DOHH2 (cell line): ENCODE results near the gene AP1G2.

Experiments used
- H3F3A ChIP-seq: fragments of 200-600 bp; sonication (generic), shearing (Covaris generic); 2 replicates; pipeline ENCODE4 v1.6.0; 2016; ENCODE audit warnings: antibody characterized with exemption, mild to moderate bottlenecking; ENCODE audit not compliant: control insufficient read depth, insufficient read depth
- H3K27ac ChIP-seq: fragments of 200-600 bp; sonication (generic); 2 replicates; pipeline ENCODE4 v1.5.1; 2014; ENCODE audit warnings: low read depth, mild to moderate bottlenecking, low read length, moderate library complexity
- H3K27me3 ChIP-seq: fragments of 200-600 bp; sonication (generic); 2 replicates; pipeline ENCODE4 v1.6.1; 2014; ENCODE audit warnings: mild to moderate bottlenecking, low read length, mixed read lengths; ENCODE audit not compliant: control insufficient read depth
- H3K36me3 ChIP-seq: fragments of 200-600 bp; sonication (generic); 2 replicates; pipeline ENCODE4 v1.6.1; 2014; ENCODE audit warnings: mild to moderate bottlenecking, low read length, moderate library complexity, mixed read lengths; ENCODE audit not compliant: control insufficient read depth
- H3K4me1 ChIP-seq: fragments of 200-600 bp; sonication (generic); 2 replicates; pipeline ENCODE4 v1.6.1; 2014; ENCODE audit warnings: mild to moderate bottlenecking, low read length, mixed read lengths; ENCODE audit not compliant: control insufficient read depth
- H3K4me2 ChIP-seq: fragments of 200-600 bp; sonication (generic); 2 replicates; pipeline ENCODE4 v1.6.0; 2014; ENCODE audit warnings: mild to moderate bottlenecking, low read length, moderate library complexity
- H3K4me3 ChIP-seq: fragments of 200-600 bp; sonication (generic); 2 replicates; pipeline ENCODE4 v1.5.1; 2014; ENCODE audit warnings: mild to moderate bottlenecking, low read length, mixed read lengths
- H3K79me2 ChIP-seq: fragments of 200-600 bp; sonication (generic); 2 replicates; pipeline ENCODE4 v1.6.1; 2014; ENCODE audit warnings: mild to moderate bottlenecking, low read length, mixed read lengths; ENCODE audit not compliant: control insufficient read depth
- H3K9me2 ChIP-seq: fragments of 200-600 bp; sonication (generic); replicated peaks from 2 replicates; pipeline ENCODE4 v1.6.1; 2014; ENCODE audit warnings: mild to moderate bottlenecking, low read length, mixed read lengths; ENCODE audit not compliant: control insufficient read depth
- H3K9me3 ChIP-seq: fragments of 200-600 bp; sonication (generic); 2 replicates; pipeline ENCODE4 v1.6.1; 2014; ENCODE audit warnings: antibody characterized with exemption, low read length, mixed read lengths; ENCODE audit not compliant: control insufficient read depth, insufficient read depth
- H4K20me1 ChIP-seq: fragments of 200-600 bp; sonication (generic); 2 replicates; pipeline ENCODE4 v1.6.0; 2014; ENCODE audit warnings: low read depth, mild to moderate bottlenecking, antibody characterized with exemption, low read length, moderate library complexity; ENCODE audit not compliant: control insufficient read depth, insufficient read depth
- EZH2phosphoT487 ChIP-seq: fragments of 200-600 bp; sonication (generic); IDR thresholded peaks from 2 replicates; pipeline ENCODE4 v1.6.1; 2017; ENCODE audit warnings: borderline replicate concordance, mild to moderate bottlenecking, antibody characterized with exemption, low read length, moderate library complexity, mixed read lengths
- TF ChIP-seq, protein P1 (sequence below): fragments of 200-600 bp; sonication (generic); IDR thresholded peaks from one replicate; pipeline ENCODE4 v1.5.1; 2014; ENCODE audit warnings: antibody characterized with exemption, mild to moderate bottlenecking, low read depth, low read length; ENCODE audit not compliant: poor library complexity, severe bottlenecking

The AP1G2 gene

DNA sequence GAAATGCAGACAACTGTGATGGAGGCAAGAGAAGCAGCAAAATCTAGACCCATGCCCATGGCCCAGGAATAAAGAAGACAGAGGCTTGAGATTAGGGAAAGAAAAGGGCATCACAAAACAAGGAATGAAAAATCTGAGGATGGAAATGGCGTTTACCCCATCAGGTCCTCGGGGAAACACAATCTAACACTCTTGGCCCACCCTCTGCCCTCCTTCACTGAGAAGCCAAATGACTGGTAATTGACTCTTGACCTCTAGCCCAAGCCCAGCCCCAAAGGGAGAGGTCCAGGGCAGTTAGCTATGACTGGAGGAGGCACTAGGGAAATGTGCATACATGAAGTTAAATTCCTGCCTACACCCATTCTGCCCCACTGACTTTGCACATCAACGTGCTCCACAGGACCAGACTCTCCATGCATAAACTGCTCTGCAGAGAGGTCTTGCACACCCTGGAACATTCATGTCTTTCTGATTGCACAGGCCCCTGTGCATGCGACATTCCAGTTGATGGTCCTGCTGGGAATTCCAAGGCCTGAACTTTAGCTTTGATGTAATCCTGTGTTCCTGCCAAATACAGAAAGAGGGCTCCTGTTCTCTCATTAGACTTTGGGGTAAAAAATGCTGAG is 21.7 kb downstream of the AP1G2 start:
- TF ChIP-seq, protein P1, sequence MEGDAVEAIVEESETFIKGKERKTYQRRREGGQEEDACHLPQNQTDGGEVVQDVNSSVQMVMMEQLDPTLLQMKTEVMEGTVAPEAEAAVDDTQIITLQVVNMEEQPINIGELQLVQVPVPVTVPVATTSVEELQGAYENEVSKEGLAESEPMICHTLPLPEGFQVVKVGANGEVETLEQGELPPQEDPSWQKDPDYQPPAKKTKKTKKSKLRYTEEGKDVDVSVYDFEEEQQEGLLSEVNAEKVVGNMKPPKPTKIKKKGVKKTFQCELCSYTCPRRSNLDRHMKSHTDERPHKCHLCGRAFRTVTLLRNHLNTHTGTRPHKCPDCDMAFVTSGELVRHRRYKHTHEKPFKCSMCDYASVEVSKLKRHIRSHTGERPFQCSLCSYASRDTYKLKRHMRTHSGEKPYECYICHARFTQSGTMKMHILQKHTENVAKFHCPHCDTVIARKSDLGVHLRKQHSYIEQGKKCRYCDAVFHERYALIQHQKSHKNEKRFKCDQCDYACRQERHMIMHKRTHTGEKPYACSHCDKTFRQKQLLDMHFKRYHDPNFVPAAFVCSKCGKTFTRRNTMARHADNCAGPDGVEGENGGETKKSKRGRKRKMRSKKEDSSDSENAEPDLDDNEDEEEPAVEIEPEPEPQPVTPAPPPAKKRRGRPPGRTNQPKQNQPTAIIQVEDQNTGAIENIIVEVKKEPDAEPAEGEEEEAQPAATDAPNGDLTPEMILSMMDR = no peak
- TF ChIP-seq EZH2phosphoT487 = no peak
- Histone ChIP-seq H3K79me2 (no peaks in the 10 kb centered on the region), H3K27ac (no peak overlapping the region)

DNA sequence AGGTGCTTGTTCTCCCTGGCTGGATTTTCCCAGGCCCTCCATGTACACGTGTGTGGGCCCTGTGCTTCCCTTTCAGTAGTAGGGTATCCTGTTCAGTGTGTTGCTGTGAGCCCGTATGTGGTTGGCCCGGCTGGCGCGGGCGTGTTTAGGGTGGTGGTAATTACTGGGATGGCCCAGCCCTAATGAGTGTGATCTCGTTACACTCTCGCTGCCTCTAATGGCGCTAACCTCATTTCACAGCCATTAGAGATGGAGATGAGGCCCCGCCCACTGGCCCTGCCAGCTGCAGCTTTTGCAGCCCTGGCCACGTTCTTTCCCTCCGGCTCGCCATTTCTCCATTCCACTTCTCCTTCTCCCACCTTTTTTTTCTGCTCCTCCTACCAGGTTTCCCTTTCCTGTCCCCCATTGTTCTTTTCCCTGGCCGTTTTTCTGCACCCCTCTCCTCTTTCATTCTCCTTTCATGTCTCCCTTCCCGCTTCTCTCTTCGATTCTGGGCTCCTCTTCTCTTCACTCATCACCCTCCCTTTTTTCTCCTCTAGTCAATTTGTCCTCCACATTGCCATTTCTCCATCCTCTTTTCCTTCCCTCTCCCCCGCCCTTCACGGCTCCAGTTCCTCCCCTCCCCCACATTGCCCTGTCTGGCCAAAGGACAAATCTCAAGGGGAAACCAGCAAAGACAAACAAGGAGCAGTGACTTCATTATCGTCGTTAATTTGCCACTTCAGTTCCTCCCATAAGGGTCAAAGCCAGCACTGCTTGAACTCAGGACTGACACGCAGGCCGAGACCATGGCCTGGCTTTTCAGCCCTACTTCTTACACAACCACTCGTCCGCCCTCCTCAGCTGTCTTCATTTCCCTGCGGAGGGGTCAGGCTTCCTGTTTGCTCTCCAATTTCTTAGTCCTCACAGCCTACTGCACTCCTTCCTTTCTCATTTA is 22.8 kb downstream of the AP1G2 start:
- Histone ChIP-seq H3K9me2 (no peaks in the 10 kb centered on the region), H3K27ac (no peak overlapping the region), H3K4me3 (no peak overlapping the region), H4K20me1 (no peaks in the 10 kb centered on the region), H3K27me3 (peaks cover 8% of the 10 kb centered on the region), H3K36me3 (no peaks in the 10 kb centered on the region), H3K79me2 (no peaks in the 10 kb centered on the region), H3K4me2 (no peak overlapping the region), H3K4me1 (peaks cover 6% of the 10 kb centered on the region), H3F3A (no peaks in the 10 kb centered on the region), H3K9me3 (no peaks in the 10 kb centered on the region)
- TF ChIP-seq, protein P1 = no peak

More for the DNA sequence above, 21.7 kb downstream of the AP1G2 start:
- no peaks in the 10 kb centered on the region for H4K20me1 ChIP-seq
- H3K9me3 ChIP-seq = no peaks in the 10 kb centered on the region
- no peaks in the 10 kb centered on the region for H3K36me3 ChIP-seq
- no peaks in the 10 kb centered on the region for H3F3A ChIP-seq
- H3K27me3 ChIP-seq = peaks cover 13% of the 10 kb centered on the region
- H3K4me2 ChIP-seq = no peak overlapping the region
- H3K4me3 ChIP-seq = no peak overlapping the region
- H3K4me1 ChIP-seq = peaks cover 13% of the 10 kb centered on the region
- H3K9me2 ChIP-seq = no peaks in the 10 kb centered on the region

DNA sequence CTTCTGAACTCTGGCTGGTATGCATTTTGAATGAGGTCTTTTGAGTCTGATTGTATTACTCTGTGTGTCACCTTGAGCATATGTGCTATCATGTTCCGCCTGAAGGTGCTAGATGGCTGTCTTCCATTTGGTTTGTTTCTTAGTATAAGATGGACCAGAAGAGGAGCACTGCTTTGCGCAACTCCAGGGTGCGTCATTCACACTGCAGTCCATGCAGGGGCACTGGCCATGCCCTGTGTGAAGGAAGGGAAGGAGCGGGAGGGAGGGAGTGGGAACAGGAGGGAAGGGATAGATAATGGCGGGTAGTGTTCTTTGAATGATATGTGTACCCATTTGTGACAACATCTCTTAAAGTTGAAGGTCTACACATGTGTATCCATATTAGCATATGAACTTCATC is 24.2 kb downstream of the AP1G2 start:
- Histone ChIP-seq H4K20me1 (no peaks in the 10 kb centered on the region), H3K4me2 (no peak overlapping the region), H3K27ac (no peak overlapping the region), H3K4me3 (no peak overlapping the region), H3K9me2 (no peaks in the 10 kb centered on the region), H3K79me2 (no peaks in the 10 kb centered on the region), H3K36me3 (no peaks in the 10 kb centered on the region), H3K27me3 (peaks cover 2% of the 10 kb centered on the region; the same call in 1 of the 2 replicates), H3K4me1 (peaks cover 6% of the 10 kb centered on the region), H3F3A (no peaks in the 10 kb centered on the region), H3K9me3 (no peaks in the 10 kb centered on the region)
- TF ChIP-seq, protein P1 = no peak
- TF ChIP-seq EZH2phosphoT487 = no peak
